ENCODE data around the gene SMURF1. TPM values are rescaled to one million over a fixed set of nuclear protein-coding genes. Genes with fewer than 3 reads are reported as not detected.

The SMURF1 gene
- total RNA-seq, 4 donors from 2014 or later: 26.8 to 44.7 (median 31.5) TPM

- 91 to 92% methylated on average over 12 of the region's 12 CpGs for WGBS, 2 donors
- TF ChIP-seq CTCF (IDR thresholded peaks at IDR 0.05): no peak
- TF ChIP-seq POLR2A (IDR thresholded peaks at IDR 0.05): no peak
- DNase-seq (ENCODE audit: low spot score in 2 of 2): peak in 1 of 2 donors; percentile 58
- intact Hi-C loops (cut with DNase I; ENCODE audit: low total_unique reads): no loop called here
- H3K4me3 ChIP-seq (ENCODE audit: low read depth, poor library complexity, severe bottlenecking): no peak overlapping the region
Measured at GRCh38 chr7:99002148-99002826, 141.6 kb downstream of the SMURF1 start.

GRCh38 chr7:99001482-99002147, 142.3 kb downstream of the SMURF1 start:
- intact Hi-C loops (cut with DNase I; ENCODE audit: low total_unique reads): no loop called here
- 87 to 89% methylated on average over 10 of the region's 10 CpGs for WGBS, 2 donors

GRCh38 chr7:99000904-99001465, 142.9 kb downstream of the SMURF1 start:
- DNase-seq (ENCODE audit: low spot score in 2 of 2): peak in 1 of 2 donors; percentile 62
- TF ChIP-seq CTCF (IDR thresholded peaks at IDR 0.05) (no peak), POLR2A (IDR thresholded peaks at IDR 0.05) (no peak)
- H3K4me3 ChIP-seq (ENCODE audit: low read depth, poor library complexity, severe bottlenecking): no peak overlapping the region
- 82 to 87% methylated on average over 14 of the region's 14 CpGs for WGBS, 2 donors
- intact Hi-C loops (cut with DNase I; ENCODE audit: low total_unique reads): no loop called here

More at GRCh38 chr7:99001482-99002147, 142.3 kb downstream of the SMURF1 start:
- H3K4me3 ChIP-seq (ENCODE audit: low read depth, poor library complexity, severe bottlenecking): no peak overlapping the region
- peak in 1 of 2 donors; percentile 45 for DNase-seq (ENCODE audit: low spot score in 2 of 2)
- TF ChIP-seq CTCF (IDR thresholded peaks at IDR 0.05) (no peak), POLR2A (IDR thresholded peaks at IDR 0.05) (no peak)

- no peak overlapping the region for H3K4me3 ChIP-seq (ENCODE audit: low read depth, poor library complexity, severe bottlenecking)
- intact Hi-C loops (cut with DNase I; ENCODE audit: low total_unique reads): no loop called here
- WGBS, 2 donors: 90 to 91% methylated on average over 20 of the region's 20 CpGs
- TF ChIP-seq POLR2A (IDR thresholded peaks at IDR 0.05) (no peak), CTCF (IDR thresholded peaks at IDR 0.05) (no peak)
- DNase-seq (ENCODE audit: low spot score in 2 of 2): peak in 1 of 2 donors; percentile 77
Measured at GRCh38 chr7:99000196-99000903, 143.6 kb downstream of the SMURF1 start.

GRCh38 chr7:98998821-98999725, 144.8 kb downstream of the SMURF1 start:
- no peak overlapping the region for H3K4me3 ChIP-seq (ENCODE audit: low read depth, poor library complexity, severe bottlenecking)
- DNase-seq (ENCODE audit: low spot score in 2 of 2): peak in 1 of 2 donors; percentile 70
- 74 to 78% methylated on average over 10 of the region's 10 CpGs for WGBS, 2 donors
- TF ChIP-seq CTCF (IDR thresholded peaks at IDR 0.05) (no peak), POLR2A (IDR thresholded peaks at IDR 0.05) (no peak)
- intact Hi-C loops (cut with DNase I; ENCODE audit: low total_unique reads): no loop called here
